ENCODE data around the gene CACNB2. TPM values are rescaled to one million over a fixed set of nuclear protein-coding genes. Genes with fewer than 3 reads are reported as not detected.

Gene CACNB2
- total and polyA plus RNA-seq, 12 donors: 4.3 to 82.3 (median 12.9) TPM

GRCh38 chr10:18303851-18304801 is 163.9 kb downstream of the CACNB2 start:
- intact Hi-C loops (cut with DNase I): no loop called here
- no peak overlapping the region for H3K27ac ChIP-seq

GRCh38 chr10:18306031-18306430 is 165.8 kb downstream of the CACNB2 start:
- H3K4me1 ChIP-seq (replicated peaks in 1 of 2): no peaks in the 10 kb centered on the region
- WGBS, 4 donors: 73 to 82% (median 78%) methylated on average over 3 of the region's 3 CpGs
- no peaks in the 10 kb centered on the region for H3K36me3 ChIP-seq (replicated peaks in 1 of 2)
- DNase-seq: no peak
- no peak overlapping the region for H3K4me3 ChIP-seq
- no peaks in the 10 kb centered on the region for H3K9me3 ChIP-seq (replicated peaks in 1 of 3)
- TF ChIP-seq CTCF (IDR thresholded peaks at IDR 0.05): no peak
- no peak for TF ChIP-seq POLR2A (IDR thresholded peaks at IDR 0.05)
- intact Hi-C loops (cut with DNase I): no loop called here
- no peak overlapping the region for H3K27ac ChIP-seq
- no peaks in the 10 kb centered on the region for H3K27me3 ChIP-seq

More at GRCh38 chr10:18303851-18304801, 163.9 kb downstream of the CACNB2 start:
- 55 to 64% (median 59%) methylated on average over 12 of the region's 12 CpGs for WGBS, 4 donors
- Histone ChIP-seq H3K27me3 (no peaks in the 10 kb centered on the region), H3K4me3 (no peak overlapping the region), H3K9me3 (replicated peaks in 1 of 3) (no peaks in the 10 kb centered on the region), H3K4me1 (replicated peaks in 1 of 2) (no peaks in the 10 kb centered on the region), H3K36me3 (replicated peaks in 1 of 2) (no peaks in the 10 kb centered on the region)
- TF ChIP-seq CTCF (IDR thresholded peaks at IDR 0.05) (no peak), POLR2A (IDR thresholded peaks at IDR 0.05) (no peak)
- DNase-seq: no peak

- no peak for DNase-seq
These were observed 168.4 kb downstream of the CACNB2 start for GRCh38 chr10:18308600-18308999.

More at GRCh38 chr10:18308600-18308999, 168.4 kb downstream of the CACNB2 start:
- H3K4me1 ChIP-seq (replicated peaks in 1 of 2): peaks cover 0 to 13% of the 10 kb centered on the region in 2 donors
- no peaks in the 10 kb centered on the region for H3K36me3 ChIP-seq (replicated peaks in 1 of 2)
- H3K9me3 ChIP-seq (replicated peaks in 1 of 3): no peaks in the 10 kb centered on the region
- H3K27ac ChIP-seq: no peak overlapping the region
- TF ChIP-seq CTCF (IDR thresholded peaks at IDR 0.05) (no peak), POLR2A (IDR thresholded peaks at IDR 0.05) (no peak)
- no peak overlapping the region for H3K4me3 ChIP-seq
- WGBS, 4 donors: 24 to 52% (median 32%) methylated on average over 3 of the region's 3 CpGs
- intact Hi-C loops (cut with DNase I): no loop called here
- no peaks in the 10 kb centered on the region for H3K27me3 ChIP-seq

Data from adrenal gland (tissue), 12 donors.